ENCODE data around the gene POU2F1. TPM values are rescaled to one million over a fixed set of nuclear protein-coding genes. Genes with fewer than 3 reads are reported as not detected.

POU2F1 gene
- total and polyA plus RNA-seq, 2 donors (not counting 1 experiment from before 2014, with no cell fraction given), result 5.2 to 48.8 TPM

DNA sequence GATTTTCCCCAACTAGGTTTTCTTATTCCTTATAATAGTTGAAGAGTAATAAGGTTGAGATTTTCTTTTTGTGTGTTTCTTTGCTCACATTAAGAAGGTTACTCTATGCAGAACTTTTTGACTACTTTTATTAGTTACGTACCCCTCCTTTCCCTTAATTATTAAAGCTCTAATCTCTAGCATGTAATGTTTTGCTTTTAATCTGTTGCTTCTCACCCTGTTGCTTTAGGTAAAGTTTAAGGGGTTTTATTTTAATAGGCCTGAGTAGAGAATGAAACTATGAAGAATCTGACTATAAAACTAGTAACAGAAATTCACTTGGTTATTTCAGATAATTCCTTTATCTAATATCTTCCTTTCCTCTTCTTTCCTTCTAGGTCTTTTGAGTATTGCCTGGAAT is 53.4 kb downstream of the POU2F1 start:
- WGBS (ENCODE audit: insufficient coverage), result no CpG with 5 or more reads among the region's 1 CpG
- no peaks in the 10 kb centered on the region for H3K9me3 Mint-ChIP-seq (ENCODE audit: insufficient read depth)
- no peak overlapping the region for H3K4me2 ChIP-seq (replicated peaks; ENCODE audit: low read depth, low read length, poor library complexity, severe bottlenecking)
- H3K4me3 ChIP-seq (ENCODE audit: control extremely low read depth in 1 of 5, extremely low read depth in 1 of 5, insufficient read depth in 1 of 5, low read depth in 2 of 5, low read length in 4 of 5), result no peak overlapping the region
- H3K79me2 ChIP-seq (ENCODE audit: control insufficient read depth, insufficient read depth, low read length), result peaks cover 94% of the 10 kb centered on the region
- TF ChIP-seq EZH2 (IDR thresholded peaks at IDR 0.05; ENCODE audit: borderline replicate concordance, insufficient read depth, low read depth, low read length, poor library complexity, severe bottlenecking), result no peak
- TF ChIP-seq, protein P1, sequence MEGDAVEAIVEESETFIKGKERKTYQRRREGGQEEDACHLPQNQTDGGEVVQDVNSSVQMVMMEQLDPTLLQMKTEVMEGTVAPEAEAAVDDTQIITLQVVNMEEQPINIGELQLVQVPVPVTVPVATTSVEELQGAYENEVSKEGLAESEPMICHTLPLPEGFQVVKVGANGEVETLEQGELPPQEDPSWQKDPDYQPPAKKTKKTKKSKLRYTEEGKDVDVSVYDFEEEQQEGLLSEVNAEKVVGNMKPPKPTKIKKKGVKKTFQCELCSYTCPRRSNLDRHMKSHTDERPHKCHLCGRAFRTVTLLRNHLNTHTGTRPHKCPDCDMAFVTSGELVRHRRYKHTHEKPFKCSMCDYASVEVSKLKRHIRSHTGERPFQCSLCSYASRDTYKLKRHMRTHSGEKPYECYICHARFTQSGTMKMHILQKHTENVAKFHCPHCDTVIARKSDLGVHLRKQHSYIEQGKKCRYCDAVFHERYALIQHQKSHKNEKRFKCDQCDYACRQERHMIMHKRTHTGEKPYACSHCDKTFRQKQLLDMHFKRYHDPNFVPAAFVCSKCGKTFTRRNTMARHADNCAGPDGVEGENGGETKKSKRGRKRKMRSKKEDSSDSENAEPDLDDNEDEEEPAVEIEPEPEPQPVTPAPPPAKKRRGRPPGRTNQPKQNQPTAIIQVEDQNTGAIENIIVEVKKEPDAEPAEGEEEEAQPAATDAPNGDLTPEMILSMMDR (IDR thresholded peaks at IDR 0.05), result no peak
- H3K27ac Mint-ChIP-seq, result no peak overlapping the region
- intact Hi-C loops (cut with micrococcal nuclease), result no loop called here
- H3K9me3 ChIP-seq (ENCODE audit: control extremely low read depth in 1 of 3, control insufficient read depth in 2 of 3, insufficient read depth in 1 of 3, low read length in 2 of 3), result no peaks in the 10 kb centered on the region
- H2AFZ ChIP-seq (ENCODE audit: insufficient read depth, low read depth, low read length, poor library complexity, severe bottlenecking), result no peak overlapping the region
- H4K20me1 ChIP-seq (ENCODE audit: control insufficient read depth, insufficient read depth, low read length, poor library complexity, severe bottlenecking), result peaks cover 33% of the 10 kb centered on the region
- peaks cover 0 to 3% of the 10 kb centered on the region in 2 experiments for H3K36me3 ChIP-seq (replicated peaks in 1 of 2; ENCODE audit: control extremely low read depth in 1 of 2, control insufficient read depth in 1 of 2, extremely low read depth in 1 of 2, insufficient read depth in 2 of 2, low read length in 1 of 2)
- no peak overlapping the region for H3K4me3 Mint-ChIP-seq
- no peak overlapping the region for H3K9ac ChIP-seq (ENCODE audit: low read length)
- H3K27ac ChIP-seq (ENCODE audit: low read length in 2 of 2), result no peak overlapping the region
- ATAC-seq (ENCODE audit: low read depth) (no peak), DNase-seq (no peak)
- peaks cover 39% of the 10 kb centered on the region for H3K4me1 Mint-ChIP-seq
- no peaks in the 10 kb centered on the region for H3K27me3 Mint-ChIP-seq
- H3K27me3 ChIP-seq (replicated peaks in 1 of 4; ENCODE audit: control extremely low read depth in 1 of 4, control insufficient read depth in 3 of 4, insufficient read depth in 4 of 4, low read length in 3 of 4), result no peaks in the 10 kb centered on the region
- H3K4me1 ChIP-seq (ENCODE audit: control insufficient read depth in 2 of 2, insufficient read depth in 2 of 2, low read length in 2 of 2), result no peaks in the 10 kb centered on the region
- POLR2A ChIA-PET, result interaction anchor here (0.6 kb wide), 1 partner anchor 895 kb away, joined by 5 read pairs; no protein-coding TSS in a partner anchor
- CTCF ChIA-PET, result interaction anchor here (0.8 to 0.9 kb wide), 2 partner anchors 55 to 69 kb away, joined by 3 to 4 read pairs; no protein-coding TSS in a partner anchor

DNA sequence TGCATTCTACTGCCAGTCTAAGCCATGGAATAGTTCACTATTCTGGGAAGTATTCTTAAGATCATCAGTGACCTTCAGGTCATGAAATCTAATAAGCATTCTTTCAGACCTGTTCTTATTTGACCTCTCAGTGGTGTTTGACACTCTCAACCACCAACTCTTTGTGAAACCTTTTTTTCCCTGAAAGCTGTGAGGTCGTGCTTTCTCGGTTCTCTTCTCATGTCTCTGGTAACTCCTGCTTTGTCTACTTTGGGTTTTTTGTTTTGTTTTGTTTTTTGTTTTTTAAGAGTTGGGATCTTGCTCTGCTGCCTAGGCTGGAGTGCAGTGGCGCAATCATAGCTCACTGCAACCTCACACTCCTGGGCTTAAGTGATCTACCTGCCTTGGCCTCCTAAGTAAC is 56.3 kb downstream of the POU2F1 start:
- CTCF ChIA-PET, result interaction anchor here (0.6 to 1.7 kb wide), 4 partner anchors 9 to 254 kb away, joined by 3 to 6 read pairs (median 4); no protein-coding TSS in a partner anchor
- 100% methylated on average over 1 of the region's 3 CpGs for WGBS (ENCODE audit: insufficient coverage)
- ATAC-seq (ENCODE audit: low read depth), result no peak

More for the DNA sequence above, 56.3 kb downstream of the POU2F1 start:
- H3K27ac ChIP-seq (ENCODE audit: low read length in 2 of 2), result no peak overlapping the region
- no peaks in the 10 kb centered on the region for H3K4me1 ChIP-seq (ENCODE audit: control insufficient read depth in 2 of 2, insufficient read depth in 2 of 2, low read length in 2 of 2)
- POLR2A ChIA-PET, result no interaction called here
- H3K4me2 ChIP-seq (replicated peaks; ENCODE audit: low read depth, low read length, poor library complexity, severe bottlenecking), result no peak overlapping the region
- H3K9ac ChIP-seq (ENCODE audit: low read length), result no peak overlapping the region
- no peak overlapping the region for H3K27ac Mint-ChIP-seq
- no peaks in the 10 kb centered on the region for H3K27me3 Mint-ChIP-seq
- no peaks in the 10 kb centered on the region for H3K9me3 ChIP-seq (ENCODE audit: control extremely low read depth in 1 of 3, control insufficient read depth in 2 of 3, insufficient read depth in 1 of 3, low read length in 2 of 3)
- DNase-seq, result no peak
- H3K27me3 ChIP-seq (replicated peaks in 1 of 4; ENCODE audit: control extremely low read depth in 1 of 4, control insufficient read depth in 3 of 4, insufficient read depth in 4 of 4, low read length in 3 of 4), result no peaks in the 10 kb centered on the region
- H2AFZ ChIP-seq (ENCODE audit: insufficient read depth, low read depth, low read length, poor library complexity, severe bottlenecking), result no peak overlapping the region
- peaks cover 0 to 3% of the 10 kb centered on the region in 2 experiments for H3K36me3 ChIP-seq (replicated peaks in 1 of 2; ENCODE audit: control extremely low read depth in 1 of 2, control insufficient read depth in 1 of 2, extremely low read depth in 1 of 2, insufficient read depth in 2 of 2, low read length in 1 of 2)
- no peak for TF ChIP-seq EZH2 (IDR thresholded peaks at IDR 0.05; ENCODE audit: borderline replicate concordance, insufficient read depth, low read depth, low read length, poor library complexity, severe bottlenecking)
- TF ChIP-seq, protein P1 (IDR thresholded peaks at IDR 0.05), result no peak
- no peaks in the 10 kb centered on the region for H3K9me3 Mint-ChIP-seq (ENCODE audit: insufficient read depth)
- H3K4me3 ChIP-seq (ENCODE audit: control extremely low read depth in 1 of 5, extremely low read depth in 1 of 5, insufficient read depth in 1 of 5, low read depth in 2 of 5, low read length in 4 of 5), result no peak overlapping the region
- peaks cover 31% of the 10 kb centered on the region for H4K20me1 ChIP-seq (ENCODE audit: control insufficient read depth, insufficient read depth, low read length, poor library complexity, severe bottlenecking)
- H3K79me2 ChIP-seq (ENCODE audit: control insufficient read depth, insufficient read depth, low read length), result peaks cover 95% of the 10 kb centered on the region
- intact Hi-C loops (cut with micrococcal nuclease), result no loop called here
- H3K4me1 Mint-ChIP-seq, result peaks cover 34% of the 10 kb centered on the region
- no peak overlapping the region for H3K4me3 Mint-ChIP-seq
